Measurements from ENCODE around the gene EEIG1.

EEIG1 gene

DNA sequence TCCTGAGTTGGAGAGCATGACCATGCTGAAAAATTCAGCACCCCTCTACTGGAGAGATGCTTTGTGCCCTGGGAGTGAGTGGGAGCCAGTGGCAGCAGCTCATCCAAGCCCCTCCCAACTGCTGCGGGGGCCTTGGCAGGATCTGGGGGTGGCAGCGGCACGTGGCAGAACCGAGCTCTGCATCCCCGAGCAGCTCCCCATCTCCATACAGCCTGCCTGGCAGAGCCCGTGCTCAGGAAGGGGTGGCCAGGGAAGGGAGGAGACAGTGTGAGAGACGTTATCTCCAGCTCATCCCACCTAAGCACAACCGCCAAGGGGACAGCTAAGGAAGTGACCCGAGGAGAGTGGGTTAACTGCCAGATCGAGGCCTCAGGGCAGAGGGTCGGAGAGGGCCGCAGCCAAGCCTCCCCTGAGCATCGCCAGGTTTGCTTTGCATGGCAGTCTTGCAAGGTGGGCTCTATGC is 25.9 kb downstream of the EEIG1 start:
- DNase-seq (ENCODE audit: low spot score) = no peak
- no peak overlapping the region for H3K27ac ChIP-seq (replicated peaks; ENCODE audit: low read length)
- H3K14ac ChIP-seq (ENCODE audit: low read length) = no peak overlapping the region
- peak overlapping the region; percentile 14 for H2BK5ac ChIP-seq (ENCODE audit: low read length)
- H3K23ac ChIP-seq (ENCODE audit: low read depth, low read length, poor library complexity) = no peak overlapping the region
- no peak overlapping the region for H2BK12ac ChIP-seq (ENCODE audit: low read length)
- no peaks in the 10 kb centered on the region for H3K9me3 ChIP-seq (replicated peaks in 1 of 2; ENCODE audit: control insufficient read depth in 2 of 2, insufficient read depth in 1 of 2, low read depth in 1 of 2, low read length in 2 of 2)
- no peaks in the 10 kb centered on the region for H3K27me3 ChIP-seq (ENCODE audit: control insufficient read depth in 3 of 3, insufficient read depth in 3 of 3, low read depth in 1 of 3, low read length in 3 of 3)
- no peak overlapping the region for H4K91ac ChIP-seq (ENCODE audit: low read depth, low read length, poor library complexity)
- peaks cover 9% of the 10 kb centered on the region for H3K79me1 ChIP-seq (ENCODE audit: low read depth, low read length)
- H3K4ac ChIP-seq (ENCODE audit: low read length) = no peak overlapping the region
- H4K8ac ChIP-seq (ENCODE audit: low read depth, low read length) = no peak overlapping the region
- no peak overlapping the region for H2AFZ ChIP-seq (ENCODE audit: low read length)
- H3K4me3 ChIP-seq (ENCODE audit: low read length in 2 of 2) = no peak overlapping the region
- H3K4me2 ChIP-seq (ENCODE audit: insufficient read depth, low read length, poor library complexity, severe bottlenecking) = no peak overlapping the region
- H2AK5ac ChIP-seq (ENCODE audit: low read depth, low read length) = peak overlapping the region; percentile 67
- no CpG with 5 or more reads among the region's 13 CpGs for WGBS, 2 donors (ENCODE audit: extremely low coverage in 2 of 2, insufficient read length in 2 of 2, insufficient replicate concordance in 1 of 2)
- peak overlapping the region; percentile 46 for H3K18ac ChIP-seq (ENCODE audit: low read length)
- H3K4me1 ChIP-seq (ENCODE audit: control insufficient read depth in 2 of 2, insufficient read depth in 1 of 2, low read depth in 1 of 2, low read length in 2 of 2) = peaks cover 16 to 17% of the 10 kb centered on the region in 2 donors
- H2BK15ac ChIP-seq (ENCODE audit: low read length) = peak overlapping the region; percentile 37
- peak overlapping the region; percentile 50 for H3K9ac ChIP-seq (ENCODE audit: low read depth, low read length, poor library complexity)
- H2BK120ac ChIP-seq (ENCODE audit: low read depth, low read length) = no peak overlapping the region
- peaks cover 0 to 6% of the 10 kb centered on the region in 2 donors for H3K36me3 ChIP-seq (replicated peaks in 1 of 2; ENCODE audit: control insufficient read depth in 2 of 2, insufficient read depth in 2 of 2, low read length in 2 of 2)

DNA sequence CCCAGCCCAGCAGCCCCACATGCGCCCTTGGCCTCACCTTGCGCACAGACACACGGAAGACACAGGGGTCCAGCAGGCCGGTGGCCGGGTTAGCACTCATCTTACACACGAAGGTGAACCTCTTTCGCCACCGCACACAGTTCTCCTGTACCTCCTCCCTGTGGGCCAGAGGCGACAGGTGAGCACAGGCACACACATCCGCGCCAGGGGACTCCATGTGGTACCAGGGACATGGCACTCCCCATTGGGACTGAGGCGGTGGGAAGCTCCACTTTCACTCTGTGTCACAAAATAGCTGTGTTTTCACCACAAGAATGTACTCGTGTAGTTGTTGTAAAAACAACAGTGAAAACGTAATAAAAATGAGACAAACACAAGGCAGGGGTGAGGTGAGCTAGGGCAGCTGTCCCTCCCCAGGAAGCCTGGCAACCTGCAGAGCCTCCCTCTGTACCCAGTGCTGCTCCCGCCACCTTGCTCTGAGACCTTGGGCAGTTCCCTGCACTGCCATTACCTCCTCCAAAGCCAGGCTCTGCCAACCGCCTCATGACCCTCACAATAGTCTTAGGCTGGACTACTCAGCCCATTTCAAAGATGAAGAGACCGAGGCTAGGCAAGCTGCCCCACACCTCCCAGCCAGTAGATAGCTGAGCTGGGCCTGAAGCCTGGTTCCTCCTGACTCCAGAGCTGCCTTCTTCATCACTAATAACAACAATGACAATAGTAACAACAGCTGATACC is 26.9 kb downstream of the EEIG1 start:
- H2BK5ac ChIP-seq (ENCODE audit: low read length) = no peak overlapping the region
- H3K79me1 ChIP-seq (ENCODE audit: low read depth, low read length) = peaks cover 11% of the 10 kb centered on the region
- no peak overlapping the region for H3K27ac ChIP-seq (replicated peaks; ENCODE audit: low read length)
- no peaks in the 10 kb centered on the region for H3K27me3 ChIP-seq (ENCODE audit: control insufficient read depth in 3 of 3, insufficient read depth in 3 of 3, low read depth in 1 of 3, low read length in 3 of 3)
- no peaks in the 10 kb centered on the region for H3K9me3 ChIP-seq (replicated peaks in 1 of 2; ENCODE audit: control insufficient read depth in 2 of 2, insufficient read depth in 1 of 2, low read depth in 1 of 2, low read length in 2 of 2)
- H2BK15ac ChIP-seq (ENCODE audit: low read length) = no peak overlapping the region
- no peak overlapping the region for H2BK12ac ChIP-seq (ENCODE audit: low read length)
- peaks cover 0 to 7% of the 10 kb centered on the region in 2 donors for H3K36me3 ChIP-seq (replicated peaks in 1 of 2; ENCODE audit: control insufficient read depth in 2 of 2, insufficient read depth in 2 of 2, low read length in 2 of 2)
- H3K18ac ChIP-seq (ENCODE audit: low read length) = peak overlapping the region; percentile 40
- DNase-seq (ENCODE audit: low spot score) = no peak
- H3K14ac ChIP-seq (ENCODE audit: low read length) = no peak overlapping the region
- H2AFZ ChIP-seq (ENCODE audit: low read length) = no peak overlapping the region
- H4K91ac ChIP-seq (ENCODE audit: low read depth, low read length, poor library complexity) = no peak overlapping the region
- H3K4me2 ChIP-seq (ENCODE audit: insufficient read depth, low read length, poor library complexity, severe bottlenecking) = no peak overlapping the region
- H2AK5ac ChIP-seq (ENCODE audit: low read depth, low read length) = no peak overlapping the region
- peaks cover 19 to 20% of the 10 kb centered on the region in 2 donors for H3K4me1 ChIP-seq (ENCODE audit: control insufficient read depth in 2 of 2, insufficient read depth in 1 of 2, low read depth in 1 of 2, low read length in 2 of 2)
- H3K4ac ChIP-seq (ENCODE audit: low read length) = no peak overlapping the region
- no peak overlapping the region for H4K8ac ChIP-seq (ENCODE audit: low read depth, low read length)
- no peak overlapping the region for H2BK120ac ChIP-seq (ENCODE audit: low read depth, low read length)
- no peak overlapping the region for H3K23ac ChIP-seq (ENCODE audit: low read depth, low read length, poor library complexity)
- H3K4me3 ChIP-seq (ENCODE audit: low read length in 2 of 2) = no peak overlapping the region
- WGBS, 2 donors (ENCODE audit: extremely low coverage in 2 of 2, insufficient read length in 2 of 2, insufficient replicate concordance in 1 of 2) = no CpG with 5 or more reads among the region's 17 CpGs
- no peak overlapping the region for H3K9ac ChIP-seq (ENCODE audit: low read depth, low read length, poor library complexity)

GRCh38 chr9:127953154-127953553 is 27.6 kb downstream of the EEIG1 start:
- no peaks in the 10 kb centered on the region for H3K9me3 ChIP-seq (replicated peaks in 1 of 2; ENCODE audit: control insufficient read depth in 2 of 2, insufficient read depth in 1 of 2, low read depth in 1 of 2, low read length in 2 of 2)
- no CpG with 5 or more reads among the region's 1 CpG for WGBS, 2 donors (ENCODE audit: extremely low coverage in 2 of 2, insufficient read length in 2 of 2, insufficient replicate concordance in 1 of 2)
- H2AK5ac ChIP-seq (ENCODE audit: low read depth, low read length) = no peak overlapping the region
- no peak overlapping the region for H2BK15ac ChIP-seq (ENCODE audit: low read length)
- H3K4ac ChIP-seq (ENCODE audit: low read length) = no peak overlapping the region
- no peak overlapping the region for H2BK120ac ChIP-seq (ENCODE audit: low read depth, low read length)
- no peak for DNase-seq (ENCODE audit: low spot score)
- H2AFZ ChIP-seq (ENCODE audit: low read length) = no peak overlapping the region
- H3K27me3 ChIP-seq (ENCODE audit: control insufficient read depth in 3 of 3, insufficient read depth in 3 of 3, low read depth in 1 of 3, low read length in 3 of 3) = no peaks in the 10 kb centered on the region
- H3K79me1 ChIP-seq (ENCODE audit: low read depth, low read length) = peaks cover 11% of the 10 kb centered on the region
- no peak overlapping the region for H3K23ac ChIP-seq (ENCODE audit: low read depth, low read length, poor library complexity)
- peaks cover under 1 to 13% of the 10 kb centered on the region in 2 donors for H3K36me3 ChIP-seq (replicated peaks in 1 of 2; ENCODE audit: control insufficient read depth in 2 of 2, insufficient read depth in 2 of 2, low read length in 2 of 2)
- no peak overlapping the region for H3K27ac ChIP-seq (replicated peaks; ENCODE audit: low read length)
- H3K18ac ChIP-seq (ENCODE audit: low read length) = no peak overlapping the region
- no peak overlapping the region for H3K4me2 ChIP-seq (ENCODE audit: insufficient read depth, low read length, poor library complexity, severe bottlenecking)
- H3K9ac ChIP-seq (ENCODE audit: low read depth, low read length, poor library complexity) = no peak overlapping the region
- no peak overlapping the region for H3K14ac ChIP-seq (ENCODE audit: low read length)
- H3K4me1 ChIP-seq (ENCODE audit: control insufficient read depth in 2 of 2, insufficient read depth in 1 of 2, low read depth in 1 of 2, low read length in 2 of 2) = peaks cover 19 to 20% of the 10 kb centered on the region in 2 donors
- H4K8ac ChIP-seq (ENCODE audit: low read depth, low read length) = no peak overlapping the region
- H3K4me3 ChIP-seq (ENCODE audit: low read length in 2 of 2) = peak overlapping the region in 1 of 2 donors; percentile 16
- no peak overlapping the region for H2BK5ac ChIP-seq (ENCODE audit: low read length)
- H2BK12ac ChIP-seq (ENCODE audit: low read length) = no peak overlapping the region
- H4K91ac ChIP-seq (ENCODE audit: low read depth, low read length, poor library complexity) = no peak overlapping the region

- H3K4me2 ChIP-seq (ENCODE audit: insufficient read depth, low read length, poor library complexity, severe bottlenecking) = peak overlapping the region; percentile 13
- H2BK5ac ChIP-seq (ENCODE audit: low read length) = peak overlapping the region; percentile 21
- peak overlapping the region; percentile 59 for H2BK12ac ChIP-seq (ENCODE audit: low read length)
- no peak overlapping the region for H4K8ac ChIP-seq (ENCODE audit: low read depth, low read length)
- no peak overlapping the region for H3K4ac ChIP-seq (ENCODE audit: low read length)
- no peak overlapping the region for H3K23ac ChIP-seq (ENCODE audit: low read depth, low read length, poor library complexity)
- peak overlapping the region in 1 of 2 donors; percentile 18 for H3K4me3 ChIP-seq (ENCODE audit: low read length in 2 of 2)
- no peaks in the 10 kb centered on the region for H3K9me3 ChIP-seq (replicated peaks in 1 of 2; ENCODE audit: control insufficient read depth in 2 of 2, insufficient read depth in 1 of 2, low read depth in 1 of 2, low read length in 2 of 2)
- WGBS, 2 donors (ENCODE audit: extremely low coverage in 2 of 2, insufficient read length in 2 of 2, insufficient replicate concordance in 1 of 2) = no CpG with 5 or more reads among the region's 21 CpGs
- H3K36me3 ChIP-seq (replicated peaks in 1 of 2; ENCODE audit: control insufficient read depth in 2 of 2, insufficient read depth in 2 of 2, low read length in 2 of 2) = peaks cover 3 to 24% of the 10 kb centered on the region in 2 donors
- H3K9ac ChIP-seq (ENCODE audit: low read depth, low read length, poor library complexity) = peak overlapping the region; percentile 10
- no peak overlapping the region for H2BK120ac ChIP-seq (ENCODE audit: low read depth, low read length)
- H2AK5ac ChIP-seq (ENCODE audit: low read depth, low read length) = peak overlapping the region; percentile 87
- peak overlapping the region; percentile 59 for H3K27ac ChIP-seq (replicated peaks; ENCODE audit: low read length)
- no peaks in the 10 kb centered on the region for H3K27me3 ChIP-seq (ENCODE audit: control insufficient read depth in 3 of 3, insufficient read depth in 3 of 3, low read depth in 1 of 3, low read length in 3 of 3)
- peak overlapping the region; percentile 91 for H3K18ac ChIP-seq (ENCODE audit: low read length)
- peak overlapping the region; percentile 60 for H2BK15ac ChIP-seq (ENCODE audit: low read length)
- H3K14ac ChIP-seq (ENCODE audit: low read length) = no peak overlapping the region
- H4K91ac ChIP-seq (ENCODE audit: low read depth, low read length, poor library complexity) = no peak overlapping the region
- peak overlapping the region; percentile 2 for H2AFZ ChIP-seq (ENCODE audit: low read length)
- H3K79me1 ChIP-seq (ENCODE audit: low read depth, low read length) = peaks cover 8% of the 10 kb centered on the region
- H3K4me1 ChIP-seq (ENCODE audit: control insufficient read depth in 2 of 2, insufficient read depth in 1 of 2, low read depth in 1 of 2, low read length in 2 of 2) = peaks cover 17 to 22% of the 10 kb centered on the region in 2 donors
- DNase-seq (ENCODE audit: low spot score) = peak; percentile 55
Measured at GRCh38 chr9:127950513-127951289, 30.1 kb downstream of the EEIG1 start.
